Kidney tubule cell (primary cell): Measurements from ENCODE around the gene POPDC2.
"Not testable (repeated sequence)": the region's sequence is repeated elsewhere in the genome, so short reads cannot be mapped to it uniquely, and the experiment has no call there.

Experiments used
- DNase-seq: peaks from one replicate; pipeline ENCODE4 v3.0.0-alpha.2; 2018; ENCODE audit warnings: low spot score

POPDC2 gene

GRCh38 chr3:119613201-119613600 lies 47.2 kb downstream of the POPDC2 start:
- DNase-seq = no peak

DNA sequence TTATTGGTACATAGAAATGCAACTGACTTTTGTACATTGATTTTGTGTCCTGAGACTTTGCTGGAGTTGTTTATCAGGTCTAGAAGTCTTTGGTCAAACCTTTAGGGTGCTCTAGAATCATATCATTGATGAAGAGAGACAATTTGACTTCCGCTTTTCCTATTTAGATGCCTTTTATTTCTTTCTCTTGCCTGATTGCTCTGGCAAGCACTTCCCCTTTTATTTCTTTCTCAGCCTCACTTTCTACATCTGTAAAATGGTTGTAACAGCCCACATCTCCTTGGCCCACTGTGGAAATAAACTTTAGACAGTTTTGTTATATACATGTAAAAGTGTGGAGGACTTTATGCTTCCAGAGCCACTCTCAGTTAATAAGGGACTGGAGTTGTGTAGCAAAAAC lies 48.7 kb downstream of the POPDC2 start:
- no peak for DNase-seq

GRCh38 chr3:119609301-119609700 lies 51.1 kb downstream of the POPDC2 start:
- DNase-seq = no peak

DNA sequence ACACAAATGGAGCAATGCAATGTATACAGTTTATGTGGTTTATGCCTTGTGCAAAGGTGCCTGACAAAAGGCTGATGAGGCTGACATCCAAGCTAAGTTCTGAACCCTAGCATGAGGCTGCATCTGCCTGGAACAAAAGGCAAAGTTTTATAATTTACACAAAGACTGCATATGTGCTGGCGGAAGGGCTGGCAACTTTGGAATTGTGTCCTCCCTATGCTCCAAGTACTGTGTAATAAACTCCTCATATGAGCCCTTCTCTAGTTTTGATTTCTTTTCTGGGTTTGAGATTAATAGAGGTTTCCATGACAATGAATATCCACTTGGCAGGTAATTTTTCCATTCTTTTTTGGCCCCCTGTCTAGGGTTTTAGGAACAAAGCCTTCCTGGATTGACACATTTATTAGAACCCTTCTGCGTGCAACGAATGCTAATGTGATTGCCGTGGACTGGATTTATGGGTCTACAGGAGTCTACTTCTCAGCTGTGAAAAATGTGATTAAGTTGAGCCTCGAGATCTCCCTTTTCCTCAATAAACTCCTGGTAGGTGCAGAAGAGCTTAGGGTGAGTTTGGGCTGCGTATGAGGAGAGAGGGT lies 51.9 kb downstream of the POPDC2 start:
- no peak for DNase-seq

GRCh38 chr3:119604878-119605277 lies 55.5 kb downstream of the POPDC2 start:
- peak; percentile 16 for DNase-seq

DNA sequence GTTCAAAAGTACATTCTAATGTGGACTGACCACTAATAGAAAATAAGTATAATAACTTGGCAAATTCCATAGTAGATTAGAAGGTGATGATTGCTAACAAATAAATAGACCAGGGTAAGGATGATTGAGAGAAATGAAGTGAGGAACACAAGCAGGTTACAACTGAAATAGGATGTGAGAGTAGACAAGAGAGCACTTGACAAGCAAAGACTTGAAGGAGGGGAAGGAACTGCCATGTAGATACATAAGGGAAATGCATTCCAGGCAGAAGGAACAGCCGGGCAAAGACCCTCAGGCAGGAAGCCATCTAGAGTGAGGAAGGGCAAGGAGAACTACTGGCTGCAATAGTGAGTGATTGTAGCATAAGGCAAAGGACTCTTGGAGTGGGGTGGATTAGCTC lies 57.7 kb downstream of the POPDC2 start:
- DNase-seq = no peak

GRCh38 chr3:119601154-119601553 lies 59.2 kb downstream of the POPDC2 start:
- no peak for DNase-seq

DNA sequence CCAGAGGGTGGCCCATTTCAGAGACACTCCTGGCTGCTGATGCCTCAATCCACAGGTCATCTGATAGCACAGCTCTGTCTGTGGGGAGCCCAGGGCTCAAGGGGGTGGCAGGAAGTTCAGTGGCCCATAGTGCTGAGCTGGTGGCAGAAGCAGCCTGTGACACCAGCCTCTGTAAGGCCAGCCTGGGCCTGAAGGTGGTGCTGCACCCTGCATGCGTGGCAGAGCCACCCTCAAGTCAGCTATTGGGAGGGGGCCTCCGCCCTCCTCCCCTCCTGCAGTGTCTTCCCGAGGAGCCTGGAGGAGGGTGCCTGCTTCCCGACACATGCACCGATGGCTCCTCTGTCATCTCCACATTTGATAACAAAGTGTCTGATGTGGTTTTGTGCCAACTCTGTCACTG lies 59.7 kb downstream of the POPDC2 start:
- DNase-seq = no peak

- no peak for DNase-seq
Observed at GRCh38 chr3:119599558-119600174, 60.7 kb downstream of the POPDC2 start.

- peak; percentile 4 for DNase-seq
Observed at GRCh38 chr3:119598410-119599098, 61.8 kb downstream of the POPDC2 start.

- DNase-seq = peak; percentile 54
Observed at GRCh38 chr3:119597548-119598288, 62.7 kb downstream of the POPDC2 start, which contains the start of gene PLA1A. Gene PLA1A, plus strand, starts transcription at chr3:119597885. Its CDS starts 29 bp downstream, at chr3:119597914.

DNA sequence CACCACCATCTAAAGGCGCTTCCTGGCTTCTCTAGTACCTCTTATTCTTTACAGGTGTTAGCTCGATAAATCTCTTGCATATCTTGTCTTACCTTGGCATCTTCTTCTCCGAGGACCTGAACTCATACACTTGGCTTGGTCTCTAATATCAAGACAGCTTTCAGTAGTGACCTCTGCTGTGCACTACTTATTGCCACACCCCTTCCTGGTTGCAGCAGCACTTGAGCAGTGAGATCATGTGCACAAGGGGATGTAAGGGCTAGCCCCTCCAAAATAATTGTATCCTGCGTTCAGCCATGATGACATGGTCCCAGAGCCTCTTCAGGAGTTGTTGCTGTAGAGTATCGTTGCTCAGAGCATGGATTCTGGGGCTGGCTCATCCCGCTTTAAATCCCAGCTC lies 64.0 kb downstream of the POPDC2 start:
- DNase-seq = peak; percentile 17

DNA sequence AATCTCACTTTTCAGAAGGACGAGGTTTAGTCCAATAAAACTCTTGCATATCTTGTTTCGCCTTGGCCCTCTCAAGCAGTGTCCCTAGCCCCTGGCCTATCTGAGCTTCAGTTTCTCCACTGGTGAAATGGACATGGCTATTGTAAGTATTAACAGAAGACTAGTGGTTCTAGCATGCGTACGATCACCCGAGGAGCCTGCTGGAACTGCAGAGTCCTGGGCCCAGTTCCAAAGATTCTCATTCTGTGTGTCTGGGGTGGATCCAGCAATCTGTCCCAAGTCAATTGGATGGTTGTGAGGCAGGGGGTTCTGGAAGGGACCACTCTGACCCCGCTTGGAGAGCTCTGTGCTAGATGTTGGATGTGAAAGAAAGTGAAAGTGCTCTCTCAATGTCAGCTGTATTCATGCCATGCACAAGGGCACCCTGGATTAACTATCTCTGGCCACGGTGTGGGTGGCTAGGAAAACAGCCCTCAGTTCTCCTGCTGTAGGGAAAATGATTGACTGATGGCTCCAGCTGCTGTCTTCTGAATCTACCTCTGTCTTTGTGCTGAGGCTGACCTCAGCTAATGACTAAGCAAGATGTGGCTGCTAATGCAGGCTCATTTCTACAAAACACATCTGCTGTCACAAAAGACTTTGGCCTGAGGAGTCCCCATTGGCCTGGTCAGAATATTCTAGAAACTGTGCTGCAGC lies 64.6 kb downstream of the POPDC2 start:
- DNase-seq = peak; percentile 76

- not testable (repeated sequence) for DNase-seq
Observed at GRCh38 chr3:119594929-119595328, 65.5 kb downstream of the POPDC2 start.

GRCh38 chr3:119594066-119594465 lies 66.3 kb downstream of the POPDC2 start:
- DNase-seq = no peak

- DNase-seq = no peak
Observed at GRCh38 chr3:119592861-119593260, 67.5 kb downstream of the POPDC2 start.
